H1 (cell line): ENCODE data around the gene FADS3. TPM values are rescaled to one million over a fixed set of nuclear protein-coding genes. Genes with fewer than 3 reads are reported as not detected.

Source experiments
- GABPA ChIP-seq: IDR thresholded peaks from 2 replicates; pipeline ENCODE4 v1.6.1; 2011; ENCODE audit warnings: mild to moderate bottlenecking, low read length, moderate library complexity, borderline replicate concordance; ENCODE audit not compliant: insufficient read depth
- HDAC6 ChIP-seq: IDR thresholded peaks from one replicate; pipeline ENCODE4 v1.7.1; 2012; ENCODE audit warnings: low read depth, mild to moderate bottlenecking, inconsistent platforms, low read length, moderate library complexity
- JUND ChIP-seq: IDR thresholded peaks from 2 replicates; pipeline ENCODE4 v1.6.1; 2011; ENCODE audit warnings: mild to moderate bottlenecking, improper control_type of control experiment, low read length
- POU5F1 ChIP-seq: IDR thresholded peaks from 2 replicates; pipeline ENCODE4 v1.6.1; 2011; ENCODE audit warnings: low read depth, mild to moderate bottlenecking, low read length, moderate library complexity
- microRNA-seq, 2 experiments: library from miRNA; unstranded; fragments of <30 nt; microRNA quantifications; one replicate each; pipeline versions ENCODE4 to v1.2.0, GENCODE V29; 2016 to 2020; ENCODE audit warnings: borderline microRNAs expressed in 2 of 2, borderline number of aligned reads in 2 of 2, borderline replicate concordance in 1 of 2
- polyA plus RNA-seq, 7 experiments: library from polyadenylated mRNA; depleted of rRNA in 3 of 7; stranded (reverse) in 5 of 7; unstranded in 2 of 7; fragments of >200 nt in 5 of 7; fragments of 200-250 nt in 2 of 7; gene quantifications; 1 replicate in 5 of 7; 2 replicates in 1 of 7; 4 replicates in 1 of 7; pipeline versions ENCODE4 v1.2.1 to v1.2.3, GENCODE V29; 2011 to 2013; ENCODE audit warnings: missing spikeins in 2 of 7, mixed read lengths in 2 of 7
- small RNA-seq: library from polyadenylated mRNA; stranded (forward); fragments of <200 nt; extraction: miRNeasy Mini kit (QIAGEN cat#:217004); gene quantifications from one replicate; pipeline ENCODE3, GENCODE V24; 2013; ENCODE audit not compliant: insufficient read depth
- total RNA-seq: library from RNA; stranded (reverse); fragmentation: NEBNext Ultra II Directional; extraction: Animal tissue kit (Norgen Biotek cat#: 25700); gene quantifications from 2 replicates; pipeline ENCODE4 v1.2.1, GENCODE V29; 2021

Gene FADS3
- total and polyA plus RNA-seq, 2 of the 8 experiments (the other 6 are each of a cell fraction or from before 2014, with no cell fraction given) = 43.8 to 76.3 TPM

- no peak for TF ChIP-seq JUND
- TF ChIP-seq HDAC6 = no peak
- no peak for TF ChIP-seq POU5F1
- TF ChIP-seq GABPA = no peak
Observed at GRCh38 chr11:61826930-61827570, 64.3 kb downstream of the FADS3 start (continued).

Small RNA genes lying within 50 kb of the gene (microRNA-seq; reads per million reads assigned to microRNA genes)
- gene MIR6746 = 0.23 to 0.41 reads per million in 2 experiments

Small RNA genes lying within 50 kb of the gene (small RNA-seq; reads per million reads assigned to genes)
- not detected for gene MIR6746
- not detected for gene RNU6-1243P

Other genes with a start within 250 kb of the FADS3 start
- gene DAGLA, start 211.2 kb downstream of the FADS3 start, total RNA-seq = 6.4 and 6.6 TPM in 2 replicates
- 3.6 and 5.3 TPM in 2 replicates for gene DAGLA, start 211.2 kb downstream of the FADS3 start, polyA plus RNA-seq (2011; rRNA removed)
- 6.0 TPM in 2 replicates for gene MYRF, start 138.9 kb downstream of the FADS3 start, total RNA-seq
- 6.1 and 7.6 TPM in 2 replicates for gene MYRF, start 138.9 kb downstream of the FADS3 start, polyA plus RNA-seq (2011; rRNA removed)
- gene TMEM258, start 98.9 kb downstream of the FADS3 start, total RNA-seq = 186 and 191 TPM in 2 replicates
- gene TMEM258, start 98.9 kb downstream of the FADS3 start, polyA plus RNA-seq (2011; rRNA removed) = 622 and 759 TPM in 2 replicates
- 84.5 and 86.1 TPM in 2 replicates for gene FEN1, start 98.6 kb downstream of the FADS3 start, total RNA-seq
- gene FEN1, start 98.6 kb downstream of the FADS3 start, polyA plus RNA-seq (2011; rRNA removed) = 52.6 and 52.9 TPM in 2 replicates
- 115 and 116 TPM in 2 replicates for gene FADS1, start 74.5 kb downstream of the FADS3 start, total RNA-seq
- 141 and 160 TPM in 2 replicates for gene FADS1, start 74.5 kb downstream of the FADS3 start, polyA plus RNA-seq (2011; rRNA removed)
- 499 and 526 TPM in 2 replicates for gene FADS2, start 63.2 kb downstream of the FADS3 start, total RNA-seq
- 635 and 701 TPM in 2 replicates for gene FADS2, start 63.2 kb downstream of the FADS3 start, polyA plus RNA-seq (2011; rRNA removed)
- gene RAB3IL1, start 26.0 kb upstream of the FADS3 start, total RNA-seq = 5.7 and 6.8 TPM in 2 replicates
- gene RAB3IL1, start 26.0 kb upstream of the FADS3 start, polyA plus RNA-seq (2011; rRNA removed) = 7.9 and 10.8 TPM in 2 replicates
- 0.22 and 0.23 TPM in 2 replicates for gene BEST1, start 58.8 kb upstream of the FADS3 start, total RNA-seq
- 0.62 and 1.4 TPM in 2 replicates for gene BEST1, start 58.8 kb upstream of the FADS3 start, polyA plus RNA-seq (2011; rRNA removed)
- gene FTH1, start 76.1 kb upstream of the FADS3 start, total RNA-seq = 1,461 and 1,535 TPM in 2 replicates
- 895 and 1,153 TPM in 2 replicates for gene FTH1, start 76.1 kb upstream of the FADS3 start, polyA plus RNA-seq (2011; rRNA removed)
- 132 TPM in 2 replicates for gene INCENP, start 232.5 kb upstream of the FADS3 start, total RNA-seq
- 25.4 and 47.9 TPM in 2 replicates for gene INCENP, start 232.5 kb upstream of the FADS3 start, polyA plus RNA-seq (2011; rRNA removed)